OCI-LY1 (cell line): ENCODE measurements around the gene IREB2.

Experiments
- H2AFZ ChIP-seq: fragments of 200-600 bp; sonication (generic), shearing (Covaris generic); 2 replicates; pipeline ENCODE4 v1.6.0; 2014; ENCODE audit warnings: antibody characterized with exemption, mild to moderate bottlenecking, low read length
- H3F3A ChIP-seq: fragments of 200-600 bp; sonication (generic), shearing (Covaris generic); 2 replicates; pipeline ENCODE4 v1.6.0; 2014; ENCODE audit warnings: mild to moderate bottlenecking, antibody characterized with exemption, low read length, moderate library complexity; ENCODE audit not compliant: insufficient read depth
- H3K27ac ChIP-seq: fragments of 200-600 bp; sonication (generic); 2 replicates; pipeline ENCODE4 v1.5.1; 2014; ENCODE audit warnings: low read length, mixed run types, mild to moderate bottlenecking, low read depth; ENCODE audit not compliant: poor library complexity, severe bottlenecking
- H3K27me3 ChIP-seq: fragments of 200-600 bp; sonication (generic); 2 replicates; pipeline ENCODE4 v1.6.0; 2014; ENCODE audit warnings: antibody characterized with exemption, mild to moderate bottlenecking, low read length, moderate library complexity; ENCODE audit not compliant: insufficient read depth
- H3K36me3 ChIP-seq: fragments of 200-600 bp; sonication (generic); 2 replicates; pipeline ENCODE4 v1.6.1; 2014; ENCODE audit warnings: mild to moderate bottlenecking, antibody characterized with exemption, low read length, moderate library complexity, mixed read lengths; ENCODE audit not compliant: insufficient read depth
- H3K4me1 ChIP-seq: fragments of 200-600 bp; sonication (generic); 2 replicates; pipeline ENCODE4 v1.5.1; 2014; ENCODE audit warnings: mild to moderate bottlenecking, low read length, moderate library complexity; ENCODE audit not compliant: insufficient read depth, severe bottlenecking
- H3K4me2 ChIP-seq: fragments of 200-600 bp; sonication (generic), shearing (Covaris generic); 2 replicates; pipeline ENCODE4 v1.6.1; 2014; ENCODE audit warnings: low read length
- H3K4me3 ChIP-seq: fragments of 200-600 bp; sonication (generic); 2 replicates; pipeline ENCODE4 v1.5.1; 2014; ENCODE audit warnings: low read length, low read depth, mild to moderate bottlenecking, mixed read lengths; ENCODE audit not compliant: poor library complexity, severe bottlenecking
- H3K79me2 ChIP-seq: fragments of 200-600 bp; shearing (Covaris generic); 2 replicates; pipeline ENCODE4 v1.6.1; 2016; ENCODE audit warnings: mixed run types, low read length, mixed read lengths; ENCODE audit not compliant: insufficient read depth
- H3K9ac ChIP-seq: fragments of 200-600 bp; sonication (generic), shearing (Covaris generic); 2 replicates; pipeline ENCODE4 v1.6.1; 2014; ENCODE audit warnings: mild to moderate bottlenecking, low read length, mixed read lengths
- H3K9me2 ChIP-seq: fragments of 200-600 bp; sonication (generic), shearing (Covaris generic); 2 replicates; pipeline ENCODE4 v1.6.1; 2014; ENCODE audit warnings: low read depth, mild to moderate bottlenecking, low read length, mixed read lengths
- H3K9me3 ChIP-seq: fragments of 200-600 bp; shearing (Covaris generic); 2 replicates; pipeline ENCODE4 v1.6.1; 2014; ENCODE audit warnings: low read length, mixed read lengths
- H4K20me1 ChIP-seq: fragments of 200-600 bp; sonication (generic), shearing (Covaris generic); 2 replicates; pipeline ENCODE4 v1.6.0; 2016; ENCODE audit warnings: mild to moderate bottlenecking, low read length; ENCODE audit not compliant: insufficient read depth
- CTCF ChIP-seq: fragments of 200-600 bp; sonication (generic), shearing (Covaris generic); IDR thresholded peaks from 2 replicates; pipeline ENCODE4 v1.5.1; 2017; ENCODE audit warnings: mild to moderate bottlenecking, antibody characterized with exemption, low read length, moderate library complexity, mixed read lengths
- EZH2 ChIP-seq: fragments of 200-600 bp; sonication (generic), shearing (Covaris generic); IDR thresholded peaks from 2 replicates; pipeline ENCODE4 v1.8.0; 2017; ENCODE audit warnings: borderline replicate concordance, mixed run types, mild to moderate bottlenecking, antibody characterized with exemption, low read length, moderate library complexity, mixed read lengths

The IREB2 gene

GRCh38 chr15:78469031-78469430, 31.0 kb downstream of the IREB2 start:
- TF ChIP-seq EZH2 (no peak), CTCF (no peak)
- no peaks in the 10 kb centered on the region for H4K20me1 ChIP-seq

GRCh38 chr15:78477295-78477694, 39.3 kb downstream of the IREB2 start:
- H3K36me3 ChIP-seq: peaks cover 77% of the 10 kb centered on the region
- TF ChIP-seq CTCF (no peak), EZH2 (no peak)
- no peak overlapping the region for H3K9ac ChIP-seq

More at GRCh38 chr15:78469031-78469430, 31.0 kb downstream of the IREB2 start:
- Histone ChIP-seq H3K9ac (no peak overlapping the region), H3K27me3 (no peaks in the 10 kb centered on the region), H3F3A (no peaks in the 10 kb centered on the region), H3K79me2 (peaks cover 3% of the 10 kb centered on the region; the same call in 1 of the 2 replicates), H3K27ac (no peak overlapping the region), H3K36me3 (peaks cover 83% of the 10 kb centered on the region), H3K4me3 (no peak overlapping the region), H3K9me2 (no peaks in the 10 kb centered on the region), H3K4me1 (no peaks in the 10 kb centered on the region), H2AFZ (no peak overlapping the region), H3K9me3 (no peaks in the 10 kb centered on the region), H3K4me2 (no peak overlapping the region)

GRCh38 chr15:78479650-78480049, 41.6 kb downstream of the IREB2 start:
- Histone ChIP-seq H3F3A (no peaks in the 10 kb centered on the region), H3K79me2 (no peaks in the 10 kb centered on the region), H4K20me1 (no peaks in the 10 kb centered on the region), H3K27me3 (no peaks in the 10 kb centered on the region), H3K9me3 (no peaks in the 10 kb centered on the region), H2AFZ (no peak overlapping the region), H3K4me1 (no peaks in the 10 kb centered on the region), H3K4me3 (no peak overlapping the region), H3K27ac (no peak overlapping the region), H3K9me2 (no peaks in the 10 kb centered on the region), H3K36me3 (peaks cover 77% of the 10 kb centered on the region), H3K4me2 (no peak overlapping the region), H3K9ac (no peak overlapping the region)
- no peak for TF ChIP-seq CTCF
- no peak for TF ChIP-seq EZH2

More at GRCh38 chr15:78477295-78477694, 39.3 kb downstream of the IREB2 start:
- Histone ChIP-seq H3K9me3 (no peaks in the 10 kb centered on the region), H3K9me2 (no peaks in the 10 kb centered on the region), H3K4me2 (no peak overlapping the region), H3K27me3 (no peaks in the 10 kb centered on the region), H3K79me2 (no peaks in the 10 kb centered on the region), H3K4me1 (no peaks in the 10 kb centered on the region), H4K20me1 (no peaks in the 10 kb centered on the region), H3F3A (no peaks in the 10 kb centered on the region), H3K4me3 (no peak overlapping the region), H3K27ac (no peak overlapping the region), H2AFZ (no peak overlapping the region)
